ENCODE results near the gene GXYLT2.

- no peak for TF ChIP-seq CTCF (conservative IDR thresholded peaks at IDR 0.05; ENCODE audit: low read depth in 2 of 2)
- no peak for TF ChIP-seq REST (IDR thresholded peaks at IDR 0.05; ENCODE audit: unreplicated experiment)
- no peak for TF ChIP-seq POLR2AphosphoS5 (IDR thresholded peaks at IDR 0.05; ENCODE audit: low read depth)
- TF ChIP-seq EZH2 (IDR thresholded peaks at IDR 0.05; ENCODE audit: low read depth, unreplicated experiment): no peak
- no peak for TF ChIP-seq CREB1 (CRISPR knock-in tag; IDR thresholded peaks at IDR 0.05; ENCODE audit: low read depth)
- no peak for TF ChIP-seq JUNB (IDR thresholded peaks at IDR 0.05; ENCODE audit: unreplicated experiment)
- no peak for TF ChIP-seq ZNF331 (CRISPR knock-in tag; IDR thresholded peaks at IDR 0.05; ENCODE audit: low read depth)
- no peak for TF ChIP-seq ZNF114 (CRISPR knock-in tag; IDR thresholded peaks at IDR 0.05)
These were observed 9.8 kb downstream of the GXYLT2 start for GRCh38 chr3:72897758-72898007.

Data from GM23338 (cell line).